IMR-90 (cell line): Measurements from ENCODE around the gene TOMM40L. TPM values are rescaled to one million over a fixed set of nuclear protein-coding genes. Genes with fewer than 3 reads are reported as not detected.

Source experiments
- ATAC-seq: fragments of 200-7000 bp; cut with Tn5 transposase; 2 replicates; pipeline ENCODE4 v1.9.1; 2020; ENCODE audit warnings: low read depth, mild to moderate bottlenecking, moderate library complexity
- BruUV-seq: library from RNA; stranded (reverse); fragments of 400-500 nt; replicated peaks from 2 replicates; lab custom pipeline; 2021; lab: Mats Ljungman, UMichigan
- CTCF ChIA-PET: fragments of 300-600 bp; formaldehyde crosslinking; extraction: SDS; loops from one replicate; lab custom pipeline; 2021; ENCODE audit warnings: antibody characterized with exemption; lab: Yijun Ruan, JAX
- POLR2A ChIA-PET: fragments of 300-600 bp; sonication (Branson Sonifier 250); formaldehyde crosslinking; loops from one replicate; lab custom pipeline; 2022; ENCODE audit warnings: antibody characterized with exemption; ENCODE audit not compliant: unreplicated experiment; lab: Charles Lee
- DNase-seq: peaks from one replicate; pipeline ENCODE4 v3.0.0; 2013
- H2AFZ ChIP-seq: replicated peaks from 2 replicates; pipeline ENCODE3; 2013; ENCODE audit warnings: low read length, mild to moderate bottlenecking; ENCODE audit not compliant: poor library complexity
- H2AK5ac ChIP-seq: 2 replicates; pipeline ENCODE4 v1.6.1; 2013; ENCODE audit warnings: low read depth, low read length, inconsistent platforms
- H2AK9ac ChIP-seq: replicated peaks from 2 replicates; pipeline ENCODE3; 2013; ENCODE audit warnings: mild to moderate bottlenecking, low read depth, low read length, moderate library complexity; ENCODE audit not compliant: poor library complexity
- H2BK120ac ChIP-seq: 2 replicates; pipeline ENCODE4 v1.6.1; 2013; ENCODE audit warnings: low read depth, low read length, inconsistent platforms
- H2BK15ac ChIP-seq: 3 replicates; pipeline ENCODE4 v1.6.1; 2013; ENCODE audit warnings: low read depth, low read length, inconsistent platforms
- H2BK20ac ChIP-seq: 2 replicates; pipeline ENCODE4 v1.6.1; 2013; ENCODE audit warnings: low read depth, mild to moderate bottlenecking, inconsistent platforms, low read length, moderate library complexity
- H2BK5ac ChIP-seq: 2 replicates; pipeline ENCODE4 v1.6.1; 2013; ENCODE audit warnings: mild to moderate bottlenecking, low read depth, low read length, inconsistent platforms; ENCODE audit not compliant: poor library complexity, severe bottlenecking
- H3K14ac ChIP-seq: replicated peaks from 2 replicates; pipeline ENCODE4 v1.6.1; 2013; ENCODE audit warnings: low read depth, low read length, inconsistent platforms
- H3K18ac ChIP-seq: 2 replicates; pipeline ENCODE4 v1.6.1; 2013; ENCODE audit warnings: low read depth, low read length, control low read depth
- H3K23ac ChIP-seq: 2 replicates; pipeline ENCODE4 v1.6.1; 2013; ENCODE audit warnings: low read depth, low read length, inconsistent platforms
- H3K27ac ChIP-seq: 2 replicates; pipeline ENCODE4 v1.5.1; 2013; ENCODE audit warnings: mild to moderate bottlenecking, control low read depth, low read length; ENCODE audit not compliant: insufficient read depth
- H3K27me3 ChIP-seq: 2 replicates; pipeline ENCODE4 v1.6.1; 2013; ENCODE audit warnings: low read length; ENCODE audit not compliant: control insufficient read depth, insufficient read depth
- H3K36me3 ChIP-seq: 2 replicates; pipeline ENCODE4 v1.6.1; 2013; ENCODE audit warnings: low read length, mixed read lengths; ENCODE audit not compliant: control insufficient read depth, insufficient read depth
- H3K4ac ChIP-seq: 2 replicates; pipeline ENCODE4 v1.6.1; 2013; ENCODE audit warnings: low read depth, low read length, inconsistent platforms
- H3K4me1 ChIP-seq: 2 replicates; pipeline ENCODE4 v1.6.1; 2013; ENCODE audit warnings: low read length, mixed read lengths; ENCODE audit not compliant: control insufficient read depth, insufficient read depth
- H3K4me2 ChIP-seq: 2 replicates; pipeline ENCODE4 v1.6.1; 2013; ENCODE audit warnings: low read depth, mild to moderate bottlenecking, control low read depth, low read length, moderate library complexity
- H3K4me3 ChIP-seq: 2 replicates; pipeline ENCODE4 v1.5.1; 2013; ENCODE audit warnings: low read depth, mild to moderate bottlenecking, control low read depth, low read length, moderate library complexity; ENCODE audit not compliant: insufficient read depth
- H3K56ac ChIP-seq: 2 replicates; pipeline ENCODE4 v1.6.1; 2013; ENCODE audit warnings: low read length, inconsistent platforms; ENCODE audit not compliant: insufficient read depth; ENCODE audit errors: extremely low read depth
- H3K79me1 ChIP-seq, 2 experiments: 2 replicates each; pipeline ENCODE4 v1.6.1; 2013; ENCODE audit warnings: low read length in 2 of 2, inconsistent platforms in 1 of 2, low read depth in 1 of 2
- H3K9ac ChIP-seq: 2 replicates; pipeline ENCODE4 v1.6.1; 2013; ENCODE audit warnings: low read depth, low read length, control low read depth
- H3K9me1 ChIP-seq: 2 replicates; pipeline ENCODE4 v1.6.1; 2013; ENCODE audit warnings: low read length, inconsistent platforms; ENCODE audit not compliant: insufficient read depth
- H3K9me3 ChIP-seq: 2 replicates; pipeline ENCODE4 v1.6.1; 2013; ENCODE audit warnings: low read length; ENCODE audit not compliant: control insufficient read depth, insufficient read depth
- H4K20me1 ChIP-seq: 2 replicates; pipeline ENCODE4 v1.6.1; 2013; ENCODE audit warnings: low read length, inconsistent platforms; ENCODE audit not compliant: insufficient read depth
- H4K5ac ChIP-seq: 2 replicates; pipeline ENCODE4 v1.6.1; 2013; ENCODE audit warnings: mild to moderate bottlenecking, low read depth, low read length, control low read depth
- H4K8ac ChIP-seq, 2 experiments: 2 replicates each; pipeline ENCODE4 v1.6.1; 2013; ENCODE audit warnings: low read depth in 2 of 2, low read length in 2 of 2, control low read depth in 1 of 2, inconsistent platforms in 1 of 2
- H4K91ac ChIP-seq: 2 replicates; pipeline ENCODE4 v1.6.1; 2013; ENCODE audit warnings: low read depth, low read length, inconsistent platforms; ENCODE audit not compliant: insufficient read depth
- CTCF ChIP-seq: conservative IDR thresholded peaks from 2 replicates; pipeline ENCODE4 v1.5.1; 2012; ENCODE audit warnings: mild to moderate bottlenecking, low read depth, low read length, improper control_type of control experiment
- FOS ChIP-seq: fragments of 150-350 bp; IDR thresholded peaks from 2 replicates; pipeline ENCODE4 v1.6.1; 2016; ENCODE audit warnings: low read depth, low read length
- MAFK ChIP-seq: IDR thresholded peaks from 2 replicates; pipeline ENCODE4 v1.6.1; 2012; ENCODE audit warnings: low read depth, low read length, improper control_type of control experiment
- MAZ ChIP-seq: IDR thresholded peaks from 2 replicates; pipeline ENCODE4 v1.6.1; 2012; ENCODE audit warnings: low read depth, mild to moderate bottlenecking, low read length, improper control_type of control experiment, moderate library complexity, borderline replicate concordance
- RCOR1 ChIP-seq: IDR thresholded peaks from 2 replicates; pipeline ENCODE4 v1.6.1; 2012; ENCODE audit warnings: mild to moderate bottlenecking, low read length, improper control_type of control experiment; ENCODE audit not compliant: insufficient replicate concordance
- RFX5 ChIP-seq: IDR thresholded peaks from 2 replicates; pipeline ENCODE4 v1.8.0; 2012; ENCODE audit warnings: low read depth, mild to moderate bottlenecking, low read length, moderate library complexity
- SMC3 ChIP-seq: fragments of 150-350 bp; IDR thresholded peaks from 2 replicates; pipeline ENCODE4 v1.6.1; 2016; ENCODE audit warnings: low read depth, mild to moderate bottlenecking, antibody characterized with exemption, low read length, moderate library complexity
- WGBS, 2 experiments: methylation state at CpG; one replicate each; pipeline versions ENCODE4 v1.1.5 to v1.1.7; 2013; ENCODE audit warnings: missing lambda C conversion rate in 2 of 2; ENCODE audit not compliant: insufficient read length in 1 of 2; ENCODE audit errors: extremely low coverage in 2 of 2; 5-methylcytosine and 5-hydroxymethylcytosine counted together
- dilution Hi-C: fragments of 300-500 bp; cut with HindIII; formaldehyde crosslinking; loops from one replicate; pipeline ENCODE4 v1.14.3; 2018; ENCODE audit warnings: low sequenced_read_pairs; ENCODE audit not compliant: unreplicated experiment
- in situ Hi-C: fragments of 300-500 bp; cut with MboI; formaldehyde crosslinking; loops from 3 replicates; pipeline ENCODE4 v1.14.3; 2019; ENCODE audit warnings: low sequenced_read_pairs, inconsistent platforms, mixed read lengths
- intact Hi-C: fragments of 100-400 bp; cut with micrococcal nuclease; formaldehyde crosslinking; loops from 2 replicates; pipeline ENCODE4 v1.10.0; 2022
- polyA plus RNA-seq, 3 experiments: library from polyadenylated mRNA; depleted of rRNA; stranded (reverse); fragments of >200 nt; gene quantifications; 2 replicates each; pipeline ENCODE4 v1.2.3, GENCODE V29; 2012; ENCODE audit warnings: low replicate concordance in 1 of 3
- total RNA-seq: library from RNA; depleted of rRNA; stranded (reverse); fragments of >200 nt; gene quantifications from 2 replicates; pipeline ENCODE4 v1.2.3, GENCODE V29; 2012
- TF ChIP-seq, protein P1 (sequence below): fragments of 150-350 bp; IDR thresholded peaks from 2 replicates; pipeline ENCODE4 v1.6.1; 2016; ENCODE audit warnings: low read depth, mild to moderate bottlenecking, low read length, moderate library complexity, borderline replicate concordance

TOMM40L gene
- total and polyA plus RNA-seq, 2 of the 4 experiments (the other 2 are of a cell fraction) = 7.7 to 12.5 TPM

- no peaks in the 10 kb centered on the region for H3K4me1 ChIP-seq
- no peak overlapping the region for H3K18ac ChIP-seq
- no peak overlapping the region for H3K9ac ChIP-seq
- H2BK15ac ChIP-seq = no peak overlapping the region
- no peak overlapping the region for H2AFZ ChIP-seq
- H3K27me3 ChIP-seq = peaks cover 7% of the 10 kb centered on the region
- H3K79me1 ChIP-seq = no peaks in the 10 kb centered on the region
- no TSS peak for BruUV-seq
- H3K9me1 ChIP-seq = no peaks in the 10 kb centered on the region
- POLR2A ChIA-PET = no interaction called here
- H3K9me3 ChIP-seq = no peaks in the 10 kb centered on the region
- no peak overlapping the region for H4K8ac ChIP-seq
- H3K14ac ChIP-seq = no peak overlapping the region
- no peak overlapping the region for H2AK9ac ChIP-seq
- no peak overlapping the region for H4K5ac ChIP-seq
- intact Hi-C loops (no loop called here), dilution Hi-C loops (no loop called here), in situ Hi-C loops (no loop called here)
- H3K56ac ChIP-seq = no peak overlapping the region
- H3K36me3 ChIP-seq = no peaks in the 10 kb centered on the region
- no peak overlapping the region for H3K4ac ChIP-seq
- H2BK20ac ChIP-seq = no peak overlapping the region
- no peak overlapping the region for H3K4me2 ChIP-seq
- WGBS, 2 experiments = no CpG with 5 or more reads among the region's 3 CpGs
- H3K23ac ChIP-seq = no peak overlapping the region
- H2BK120ac ChIP-seq = no peak overlapping the region
- no peaks in the 10 kb centered on the region for H4K20me1 ChIP-seq
- no peak overlapping the region for H3K4me3 ChIP-seq
- H2AK5ac ChIP-seq = no peak overlapping the region
- no peak overlapping the region for H3K27ac ChIP-seq
- ATAC-seq (no peak; the same call in 1 of the 2 replicates), DNase-seq (no peak)
- TF ChIP-seq RFX5 (no peak), CTCF (no peak), MAFK (no peak), SMC3 (no peak), FOS (no peak), RCOR1 (no peak), MAZ (no peak)
- TF ChIP-seq, protein P1, sequence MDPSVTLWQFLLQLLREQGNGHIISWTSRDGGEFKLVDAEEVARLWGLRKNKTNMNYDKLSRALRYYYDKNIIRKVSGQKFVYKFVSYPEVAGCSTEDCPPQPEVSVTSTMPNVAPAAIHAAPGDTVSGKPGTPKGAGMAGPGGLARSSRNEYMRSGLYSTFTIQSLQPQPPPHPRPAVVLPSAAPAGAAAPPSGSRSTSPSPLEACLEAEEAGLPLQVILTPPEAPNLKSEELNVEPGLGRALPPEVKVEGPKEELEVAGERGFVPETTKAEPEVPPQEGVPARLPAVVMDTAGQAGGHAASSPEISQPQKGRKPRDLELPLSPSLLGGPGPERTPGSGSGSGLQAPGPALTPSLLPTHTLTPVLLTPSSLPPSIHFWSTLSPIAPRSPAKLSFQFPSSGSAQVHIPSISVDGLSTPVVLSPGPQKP = no peak
- CTCF ChIA-PET = no interaction called here
- no peak overlapping the region for H4K91ac ChIP-seq
- no peak overlapping the region for H2BK5ac ChIP-seq
Observed at GRCh38 chr1:161266202-161266601, 40.3 kb downstream of the TOMM40L start.
